ENCODE data around the gene HACD2. TPM values are rescaled to one million over a fixed set of nuclear protein-coding genes. Genes with fewer than 3 reads are reported as not detected.

The HACD2 gene
- polyA plus RNA-seq, 1 experiment, result 29.8 TPM

DNA sequence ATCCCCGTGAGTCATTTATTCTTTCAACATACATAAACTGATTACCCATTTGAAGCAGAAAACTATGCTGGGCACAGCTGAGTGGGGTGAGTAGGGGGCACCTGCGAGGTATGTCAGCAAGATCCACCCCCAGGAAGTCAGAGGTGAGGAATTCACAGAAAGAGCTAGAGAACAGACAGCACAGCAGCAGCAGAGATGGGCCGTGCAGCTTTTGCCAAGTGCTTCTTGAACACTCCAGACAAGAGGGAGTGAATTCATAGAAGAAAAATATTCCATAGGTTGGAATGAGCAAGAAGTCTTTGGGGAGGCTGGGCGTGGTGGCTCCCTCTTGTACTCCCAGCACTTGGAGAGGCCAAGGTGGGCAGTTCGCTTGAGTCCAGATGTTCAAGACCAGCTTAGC, 126.6 kb downstream of the HACD2 start:
- no peaks in the 10 kb centered on the region for H3K36me3 ChIP-seq (ENCODE audit: control insufficient read depth, insufficient read depth, low read length)
- POLR2A ChIA-PET, result no interaction called here
- no peak for DNase-seq (ENCODE audit: low read depth)
- no peak overlapping the region for H3K4me3 ChIP-seq (ENCODE audit: low read depth, low read length)
- TF ChIP-seq CTCF (IDR thresholded peaks at IDR 0.05; ENCODE audit: insufficient read depth, low read depth, low read length), result no peak
- CTCF ChIA-PET, result interaction anchor here (1.5 kb wide), 1 partner anchor 129 kb away, joined by 4 read pairs; no protein-coding TSS in a partner anchor
- peaks cover 9% of the 10 kb centered on the region for H3K27me3 ChIP-seq (ENCODE audit: control insufficient read depth, insufficient read depth, low read length)

GRCh38 chr3:123457841-123458240, 127.0 kb downstream of the HACD2 start:
- POLR2A ChIA-PET, result no interaction called here
- CTCF ChIA-PET, result interaction anchor here (1.5 kb wide), 1 partner anchor 129 kb away, joined by 4 read pairs; no protein-coding TSS in a partner anchor
- Histone ChIP-seq H3K4me3 (ENCODE audit: low read depth, low read length) (no peak overlapping the region), H3K36me3 (ENCODE audit: control insufficient read depth, insufficient read depth, low read length) (no peaks in the 10 kb centered on the region), H3K27me3 (ENCODE audit: control insufficient read depth, insufficient read depth, low read length) (peaks cover 9% of the 10 kb centered on the region)
- no peak for DNase-seq (ENCODE audit: low read depth)
- no peak for TF ChIP-seq CTCF (IDR thresholded peaks at IDR 0.05; ENCODE audit: insufficient read depth, low read depth, low read length)

DNA sequence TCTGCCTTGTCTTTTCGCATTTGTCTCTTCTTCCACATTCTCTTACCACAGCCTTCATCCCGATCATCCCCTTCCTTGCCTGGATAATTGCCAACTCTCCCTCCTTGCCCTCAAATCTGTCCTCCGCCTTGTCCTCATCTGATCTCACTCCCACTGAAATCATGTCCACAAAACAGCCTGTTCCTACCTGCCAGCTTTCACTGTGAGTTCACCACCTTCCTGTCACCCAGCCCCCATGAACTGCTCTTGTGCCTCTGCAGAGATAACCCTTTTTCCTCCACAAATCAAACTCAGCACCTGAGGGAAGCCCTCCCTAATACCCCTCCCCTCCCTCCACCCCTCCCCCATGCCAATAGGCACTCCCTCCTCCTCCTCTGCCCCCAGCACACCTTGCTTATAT, 131.2 kb downstream of the HACD2 start:
- Histone ChIP-seq H3K4me3 (ENCODE audit: low read depth, low read length) (no peak overlapping the region), H3K27me3 (ENCODE audit: control insufficient read depth, insufficient read depth, low read length) (peaks cover 15% of the 10 kb centered on the region), H3K36me3 (ENCODE audit: control insufficient read depth, insufficient read depth, low read length) (no peaks in the 10 kb centered on the region)
- no peak for DNase-seq (ENCODE audit: low read depth)
- POLR2A ChIA-PET, result no interaction called here
- TF ChIP-seq CTCF (IDR thresholded peaks at IDR 0.05; ENCODE audit: insufficient read depth, low read depth, low read length), result no peak
- CTCF ChIA-PET, result no interaction called here

DNA sequence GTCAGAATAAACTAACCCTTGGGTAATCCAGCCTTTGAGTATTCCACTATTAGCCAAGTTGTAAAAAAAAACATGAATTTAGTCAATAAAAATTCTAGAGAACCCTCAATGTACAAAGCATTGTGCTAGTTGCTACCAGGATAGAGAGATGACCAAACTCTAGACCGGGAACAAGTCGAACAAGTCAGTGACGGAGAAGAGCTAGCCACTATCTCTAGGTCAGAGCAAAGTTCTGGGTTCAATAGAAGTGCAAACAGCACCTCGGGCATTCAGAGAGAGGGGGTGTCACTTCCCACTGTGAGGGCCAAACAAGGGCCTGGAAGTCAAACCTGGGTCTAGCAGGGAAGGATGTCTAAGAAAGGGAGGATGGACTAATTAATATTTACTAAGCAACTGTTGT, 133.7 kb downstream of the HACD2 start:
- H3K4me3 ChIP-seq (ENCODE audit: low read depth, low read length), result no peak overlapping the region
- TF ChIP-seq CTCF (IDR thresholded peaks at IDR 0.05; ENCODE audit: insufficient read depth, low read depth, low read length), result no peak
- CTCF ChIA-PET, result interaction anchor here (1.2 to 1.6 kb wide), 3 partner anchors 9 to 102 kb away, joined by 3 read pairs; no protein-coding TSS in a partner anchor
- peaks cover 27% of the 10 kb centered on the region for H3K27me3 ChIP-seq (ENCODE audit: control insufficient read depth, insufficient read depth, low read length)
- POLR2A ChIA-PET, result no interaction called here
- no peaks in the 10 kb centered on the region for H3K36me3 ChIP-seq (ENCODE audit: control insufficient read depth, insufficient read depth, low read length)
- no peak for DNase-seq (ENCODE audit: low read depth)

- H3K27me3 ChIP-seq (ENCODE audit: control insufficient read depth, insufficient read depth, low read length), result peaks cover 30% of the 10 kb centered on the region
- CTCF ChIA-PET, result interaction anchor here (0.6 to 1.6 kb wide), 4 partner anchors 10 to 103 kb away, joined by 3 read pairs; no protein-coding TSS in a partner anchor
Observed at GRCh38 chr3:123449997-123450604, 134.8 kb downstream of the HACD2 start.

More at GRCh38 chr3:123449997-123450604, 134.8 kb downstream of the HACD2 start:
- Histone ChIP-seq H3K36me3 (ENCODE audit: control insufficient read depth, insufficient read depth, low read length) (no peaks in the 10 kb centered on the region), H3K4me3 (ENCODE audit: low read depth, low read length) (peak overlapping the region; percentile 55)
- POLR2A ChIA-PET, result interaction anchor here (0.6 kb wide), 2 partner anchors 76 to 89 kb away, joined by 6 to 10 read pairs; no protein-coding TSS in a partner anchor
- TF ChIP-seq CTCF (IDR thresholded peaks at IDR 0.05; ENCODE audit: insufficient read depth, low read depth, low read length), result no peak
- no peak for DNase-seq (ENCODE audit: low read depth)

All from BJ (cell line).